GM12878 (cell line): Measurements from ENCODE around the gene HMGCR. TPM values are rescaled to one million over a fixed set of nuclear protein-coding genes. Genes with fewer than 3 reads are reported as not detected.

Source experiments
- CHD2 ChIP-seq: IDR thresholded peaks from 2 replicates; pipeline ENCODE4 v1.6.1; 2011; ENCODE audit warnings: low read depth, low read length, improper control_type of control experiment, borderline replicate concordance
- CTCF ChIP-seq, 3 experiments: IDR thresholded peaks in 2 of 3; conservative IDR thresholded peaks in 1 of 3; 2 replicates each; pipeline ENCODE4 v1.5.1; 2011; ENCODE audit warnings: low read depth in 3 of 3, low read length in 3 of 3, mild to moderate bottlenecking in 3 of 3, control low read depth in 2 of 3, moderate library complexity in 2 of 3, inconsistent platforms in 1 of 3, mixed read lengths in 1 of 3; ENCODE audit not compliant: control insufficient read depth in 2 of 3, insufficient read depth in 1 of 3; ENCODE audit errors: extremely low read depth in 1 of 3
- JUND ChIP-seq: IDR thresholded peaks from 2 replicates; pipeline ENCODE4 v1.6.1; 2012; ENCODE audit warnings: low read depth, mild to moderate bottlenecking, low read length, improper control_type of control experiment, moderate library complexity
- KAT2A ChIP-seq: conservative IDR thresholded peaks from 2 replicates; pipeline ENCODE4 v1.6.1; 2011; ENCODE audit warnings: low read depth, low read length; ENCODE audit not compliant: control insufficient read depth
- MLLT1 ChIP-seq: fragments of 450-650 bp; IDR thresholded peaks from 2 replicates; pipeline ENCODE4 v1.6.1; 2016; ENCODE audit warnings: mild to moderate bottlenecking
- NRF1 ChIP-seq: conservative IDR thresholded peaks from 2 replicates; pipeline ENCODE4 v1.6.1; 2011; ENCODE audit warnings: mild to moderate bottlenecking, low read depth, low read length, improper control_type of control experiment
- RFX5 ChIP-seq: IDR thresholded peaks from 2 replicates; pipeline ENCODE4 v1.6.1; 2011; ENCODE audit warnings: low read depth, low read length, improper control_type of control experiment
- SKIL ChIP-seq: fragments of 450-650 bp; IDR thresholded peaks from 2 replicates; pipeline ENCODE4 v1.6.1; 2017; ENCODE audit warnings: mild to moderate bottlenecking, low read depth, inconsistent platforms; ENCODE audit not compliant: poor library complexity, severe bottlenecking
- SREBF1 ChIP-seq: IDR thresholded peaks from 2 replicates; pipeline ENCODE4 v1.6.1; 2012; ENCODE audit warnings: mild to moderate bottlenecking, low read length
- TCF7 ChIP-seq: IDR thresholded peaks from 2 replicates; pipeline ENCODE4 v1.6.1; 2014; ENCODE audit warnings: antibody characterized with exemption, borderline replicate concordance
- ZNF207 ChIP-seq: fragments of 450-650 bp; IDR thresholded peaks from 2 replicates; pipeline ENCODE4 v1.6.1; 2014; ENCODE audit warnings: antibody characterized with exemption, mild to moderate bottlenecking, borderline replicate concordance
- polyA plus RNA-seq, 11 experiments: library from polyadenylated mRNA; depleted of rRNA in 4 of 11; unstranded in 6 of 11; stranded (reverse) in 5 of 11; fragments of >200 nt; fragmentation: Nextera tagmentation in 4 of 11; fragmentation: Illumina TruSeq in 1 of 11; extraction: Ambion mirVana in 4 of 11; extraction: Trizol in 1 of 11; gene quantifications; 1 replicate in 1 of 11; 2 replicates in 10 of 11; pipeline versions ENCODE4 v1.2.1 to v1.2.3, GENCODE V29; 2011 to 2016; ENCODE audit warnings: inconsistent platforms in 2 of 11, missing spikeins in 2 of 11, low read depth in 1 of 11
- total RNA-seq, 4 experiments: library from RNA; depleted of rRNA in 3 of 4; stranded (reverse); fragments of >200 nt in 3 of 4; fragmentation: Illumina TruSeq in 1 of 4; extraction: Trizol in 1 of 4; gene quantifications; 2 replicates each; pipeline versions ENCODE4 v1.2.1 to v1.2.3, GENCODE V29; 2013 to 2021
- TF ChIP-seq, protein P1 (sequence below): IDR thresholded peaks from 2 replicates; pipeline ENCODE4 v1.6.1; 2012; ENCODE audit warnings: low read depth, low read length, improper control_type of control experiment
- TF ChIP-seq, protein P2 (sequence below): fragments of 450-650 bp; IDR thresholded peaks from 2 replicates; pipeline ENCODE4 v1.6.1; 2016; ENCODE audit warnings: mild to moderate bottlenecking, moderate library complexity, borderline replicate concordance
- TF ChIP-seq, protein P3 (sequence below): fragments of 150-350 bp; IDR thresholded peaks from 2 replicates; pipeline ENCODE4 v1.6.1; 2014; ENCODE audit warnings: mild to moderate bottlenecking, low read depth, low read length

The HMGCR gene
- total and polyA plus RNA-seq, 10 of the 15 experiments (the other 5 are each of a cell fraction or from before 2014, with no cell fraction given), result 30.8 to 119 (median 73.9) TPM

DNA sequence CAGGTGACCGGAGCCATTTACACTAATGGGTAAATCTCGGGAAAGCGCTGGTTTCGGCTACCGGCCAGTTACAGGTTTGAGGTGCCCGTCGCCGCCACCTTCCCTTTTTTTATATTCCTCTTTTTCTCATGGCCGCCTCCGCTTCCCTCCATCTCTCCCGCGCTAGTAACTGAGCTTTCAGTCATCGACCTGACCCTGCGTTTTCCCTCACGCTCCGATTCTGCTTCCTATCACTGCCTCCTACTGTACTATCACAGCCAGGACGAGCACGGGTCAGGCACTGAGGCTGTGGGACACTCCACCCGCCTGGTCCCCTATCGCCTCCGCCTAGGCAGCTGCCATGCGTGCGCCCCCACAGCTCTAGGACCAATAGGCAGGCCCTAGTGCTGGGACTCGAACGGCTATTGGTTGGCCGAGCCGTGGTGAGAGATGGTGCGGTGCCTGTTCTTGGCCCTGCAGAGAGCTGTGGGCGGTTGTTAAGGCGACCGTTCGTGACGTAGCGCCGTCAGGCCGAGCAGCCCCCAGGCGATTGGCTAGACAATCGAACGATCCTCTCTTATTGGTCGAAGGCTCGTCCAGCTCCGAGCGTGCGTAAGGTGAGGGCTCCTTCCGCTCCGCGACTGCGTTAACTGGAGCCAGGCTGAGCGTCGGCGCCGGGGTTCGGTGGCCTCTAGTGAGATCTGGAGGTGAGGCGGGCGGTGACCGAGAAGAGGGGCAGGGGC, at the start of gene HMGCR (continued):
- TF ChIP-seq, protein P1, sequence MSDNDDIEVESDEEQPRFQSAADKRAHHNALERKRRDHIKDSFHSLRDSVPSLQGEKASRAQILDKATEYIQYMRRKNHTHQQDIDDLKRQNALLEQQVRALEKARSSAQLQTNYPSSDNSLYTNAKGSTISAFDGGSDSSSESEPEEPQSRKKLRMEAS, result peak; percentile 90
- TF ChIP-seq, protein P2, sequence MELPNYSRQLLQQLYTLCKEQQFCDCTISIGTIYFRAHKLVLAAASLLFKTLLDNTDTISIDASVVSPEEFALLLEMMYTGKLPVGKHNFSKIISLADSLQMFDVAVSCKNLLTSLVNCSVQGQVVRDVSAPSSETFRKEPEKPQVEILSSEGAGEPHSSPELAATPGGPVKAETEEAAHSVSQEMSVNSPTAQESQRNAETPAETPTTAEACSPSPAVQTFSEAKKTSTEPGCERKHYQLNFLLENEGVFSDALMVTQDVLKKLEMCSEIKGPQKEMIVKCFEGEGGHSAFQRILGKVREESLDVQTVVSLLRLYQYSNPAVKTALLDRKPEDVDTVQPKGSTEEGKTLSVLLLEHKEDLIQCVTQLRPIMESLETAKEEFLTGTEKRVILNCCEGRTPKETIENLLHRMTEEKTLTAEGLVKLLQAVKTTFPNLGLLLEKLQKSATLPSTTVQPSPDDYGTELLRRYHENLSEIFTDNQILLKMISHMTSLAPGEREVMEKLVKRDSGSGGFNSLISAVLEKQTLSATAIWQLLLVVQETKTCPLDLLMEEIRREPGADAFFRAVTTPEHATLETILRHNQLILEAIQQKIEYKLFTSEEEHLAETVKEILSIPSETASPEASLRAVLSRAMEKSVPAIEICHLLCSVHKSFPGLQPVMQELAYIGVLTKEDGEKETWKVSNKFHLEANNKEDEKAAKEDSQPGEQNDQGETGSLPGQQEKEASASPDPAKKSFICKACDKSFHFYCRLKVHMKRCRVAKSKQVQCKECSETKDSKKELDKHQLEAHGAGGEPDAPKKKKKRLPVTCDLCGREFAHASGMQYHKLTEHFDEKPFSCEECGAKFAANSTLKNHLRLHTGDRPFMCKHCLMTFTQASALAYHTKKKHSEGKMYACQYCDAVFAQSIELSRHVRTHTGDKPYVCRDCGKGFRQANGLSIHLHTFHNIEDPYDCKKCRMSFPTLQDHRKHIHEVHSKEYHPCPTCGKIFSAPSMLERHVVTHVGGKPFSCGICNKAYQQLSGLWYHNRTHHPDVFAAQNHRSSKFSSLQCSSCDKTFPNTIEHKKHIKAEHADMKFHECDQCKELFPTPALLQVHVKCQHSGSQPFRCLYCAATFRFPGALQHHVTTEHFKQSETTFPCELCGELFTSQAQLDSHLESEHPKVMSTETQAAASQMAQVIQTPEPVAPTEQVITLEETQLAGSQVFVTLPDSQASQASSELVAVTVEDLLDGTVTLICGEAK, result peak; percentile 62; the same call in 1 of the 2 replicates
- TF ChIP-seq SREBF1, result peak; percentile 63; the same call in 1 of the 2 replicates
- TF ChIP-seq, protein P3, sequence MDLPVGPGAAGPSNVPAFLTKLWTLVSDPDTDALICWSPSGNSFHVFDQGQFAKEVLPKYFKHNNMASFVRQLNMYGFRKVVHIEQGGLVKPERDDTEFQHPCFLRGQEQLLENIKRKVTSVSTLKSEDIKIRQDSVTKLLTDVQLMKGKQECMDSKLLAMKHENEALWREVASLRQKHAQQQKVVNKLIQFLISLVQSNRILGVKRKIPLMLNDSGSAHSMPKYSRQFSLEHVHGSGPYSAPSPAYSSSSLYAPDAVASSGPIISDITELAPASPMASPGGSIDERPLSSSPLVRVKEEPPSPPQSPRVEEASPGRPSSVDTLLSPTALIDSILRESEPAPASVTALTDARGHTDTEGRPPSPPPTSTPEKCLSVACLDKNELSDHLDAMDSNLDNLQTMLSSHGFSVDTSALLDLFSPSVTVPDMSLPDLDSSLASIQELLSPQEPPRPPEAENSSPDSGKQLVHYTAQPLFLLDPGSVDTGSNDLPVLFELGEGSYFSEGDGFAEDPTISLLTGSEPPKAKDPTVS, result 0 out of 2 replicates have a peak, but pooled peaks have one; percentile 10
- TF ChIP-seq KAT2A, result no peak
- TF ChIP-seq CTCF (IDR thresholded peaks at IDR 0.05 in 2 of 3, conservative IDR thresholded peaks at IDR 0.05 in 1 of 3; ENCODE audit: control insufficient read depth in 2 of 3, extremely low read depth in 1 of 3, insufficient read depth in 1 of 3, low read depth in 3 of 3, low read length in 3 of 3), result peak; percentile 30 to 42 (median 32); a peak in 4 of 6 replicates
- no peak for TF ChIP-seq TCF7
- peak; percentile 89; the same call in 1 of the 2 replicates for TF ChIP-seq CHD2
- no peak for TF ChIP-seq ZNF207
- peak; percentile 69 for TF ChIP-seq MLLT1
- TF ChIP-seq JUND, result peak; percentile 60; the same call in 1 of the 2 replicates
- peak; percentile 27; the same call in 1 of the 2 replicates for TF ChIP-seq NRF1
- TF ChIP-seq RFX5, result peak; percentile 95
- no peak for TF ChIP-seq SKIL
